Kidney (tissue), 14 donors: ENCODE data around the gene SBK2. TPM values are rescaled to one million over a fixed set of nuclear protein-coding genes. Genes with fewer than 3 reads are reported as not detected.
"Not testable (repeated sequence)": the region's sequence is repeated elsewhere in the genome, so short reads cannot be mapped to it uniquely, and the experiment has no call there.

Experiments
- DNase-seq, 5 donors: peaks; one replicate each; pipeline ENCODE4 v3.0.0-alpha.2; 2013 to 2020
- FAIRE-seq: peaks from 2 replicates; lab custom pipeline; 2012; peaks lifted over from hg19 to GRCh38; lab: Jason Lieb, UNC
- H3K27ac ChIP-seq, 2 donors: one replicate each; pipeline ENCODE4 v1.7.0; 2013; ENCODE audit warnings: low read depth in 2 of 2, low read length in 2 of 2, inconsistent platforms in 1 of 2
- H3K27me3 ChIP-seq: one replicate; pipeline ENCODE4 v1.7.1; 2013; ENCODE audit warnings: low read length, inconsistent platforms; ENCODE audit not compliant: control insufficient read depth, insufficient read depth
- H3K36me3 ChIP-seq, 3 donors: one replicate each; pipeline versions ENCODE4 v1.7.0 to v1.7.1; 2013; ENCODE audit warnings: low read length in 3 of 3, control low read depth in 1 of 3, inconsistent platforms in 1 of 3; ENCODE audit not compliant: insufficient read depth in 3 of 3, control insufficient read depth in 2 of 3
- H3K4me1 ChIP-seq, 3 donors: one replicate each; pipeline versions ENCODE4 v1.7.0 to v1.7.1; 2013; ENCODE audit warnings: low read length in 3 of 3, inconsistent platforms in 1 of 3, low read depth in 1 of 3; ENCODE audit not compliant: control insufficient read depth in 2 of 3, insufficient read depth in 2 of 3
- H3K4me3 ChIP-seq, 3 donors: one replicate each; pipeline versions ENCODE4 v1.7.0 to v1.8.1; 2013; ENCODE audit warnings: low read length in 3 of 3, control low read depth in 1 of 3, inconsistent platforms in 1 of 3
- H3K9ac ChIP-seq, 3 donors: one replicate each; pipeline versions ENCODE4 v1.7.0 to v1.7.1; 2013; ENCODE audit warnings: low read length in 3 of 3, control low read depth in 1 of 3, inconsistent platforms in 1 of 3
- H3K9me3 ChIP-seq, 3 donors: one replicate each; pipeline versions ENCODE4 v1.7.0 to v1.7.1; 2013; ENCODE audit warnings: low read length in 3 of 3, control low read depth in 1 of 3, inconsistent platforms in 1 of 3; ENCODE audit not compliant: control insufficient read depth in 2 of 3, insufficient read depth in 1 of 3
- intact Hi-C: fragments of 100-400 bp; cut with DNase I; formaldehyde crosslinking; loops from one replicate; pipeline ENCODE4 v1.11.1; 2022
- polyA plus RNA-seq: library from polyadenylated mRNA; stranded (reverse); fragments of 350-450 nt; fragmentation: Illumina TruSeq; extraction: RNeasy Lipid Tissue Mini Kit (QIAGEN cat#74804); gene quantifications from one replicate; pipeline ENCODE4 v1.2.3, GENCODE V29; 2014; ENCODE audit warnings: low read depth, low replicate concordance; ENCODE audit not compliant: insufficient read depth
- total RNA-seq: library from RNA; stranded (reverse); fragmentation: NEBNext Ultra II Directional; extraction: Animal tissue kit (Norgen Biotek cat#: 25700); gene quantifications from one replicate; pipeline ENCODE4 v1.2.1, GENCODE V29; 2021
- TF ChIP-seq, protein P1 (sequence below): IDR thresholded peaks from 3 replicates; pipeline ENCODE4 v1.5.1; 2012; ENCODE audit warnings: mild to moderate bottlenecking, moderate library complexity, borderline replicate concordance; ENCODE audit not compliant: insufficient read depth; ENCODE audit errors: extremely low read depth
- donor health status: control.
- donor health status: control.
- donor health status: control.
- donor health status: control.
- donor health status: control.
- donor health status: DM: yes; HTN: yes; CAD: no.
- donor health status: Normal renal cell carcinoma (clear cell type).

The SBK2 gene
- total and polyA plus RNA-seq, 2 donors from 2014 or later, result not detected

- Histone ChIP-seq H3K27me3 (no peaks in the 10 kb centered on the region), H3K27ac (no peak overlapping the region), H3K36me3 (no peaks in the 10 kb centered on the region), H3K9me3 (no peaks in the 10 kb centered on the region), H3K9ac (no peak overlapping the region), H3K4me3 (no peak overlapping the region), H3K4me1 (peaks cover 0 to under 1% (median 0%) of the 10 kb centered on the region in 3 donors)
- DNase-seq (no peak), FAIRE-seq (no peak)
- intact Hi-C loops, result no loop called here
- TF ChIP-seq, protein P1, sequence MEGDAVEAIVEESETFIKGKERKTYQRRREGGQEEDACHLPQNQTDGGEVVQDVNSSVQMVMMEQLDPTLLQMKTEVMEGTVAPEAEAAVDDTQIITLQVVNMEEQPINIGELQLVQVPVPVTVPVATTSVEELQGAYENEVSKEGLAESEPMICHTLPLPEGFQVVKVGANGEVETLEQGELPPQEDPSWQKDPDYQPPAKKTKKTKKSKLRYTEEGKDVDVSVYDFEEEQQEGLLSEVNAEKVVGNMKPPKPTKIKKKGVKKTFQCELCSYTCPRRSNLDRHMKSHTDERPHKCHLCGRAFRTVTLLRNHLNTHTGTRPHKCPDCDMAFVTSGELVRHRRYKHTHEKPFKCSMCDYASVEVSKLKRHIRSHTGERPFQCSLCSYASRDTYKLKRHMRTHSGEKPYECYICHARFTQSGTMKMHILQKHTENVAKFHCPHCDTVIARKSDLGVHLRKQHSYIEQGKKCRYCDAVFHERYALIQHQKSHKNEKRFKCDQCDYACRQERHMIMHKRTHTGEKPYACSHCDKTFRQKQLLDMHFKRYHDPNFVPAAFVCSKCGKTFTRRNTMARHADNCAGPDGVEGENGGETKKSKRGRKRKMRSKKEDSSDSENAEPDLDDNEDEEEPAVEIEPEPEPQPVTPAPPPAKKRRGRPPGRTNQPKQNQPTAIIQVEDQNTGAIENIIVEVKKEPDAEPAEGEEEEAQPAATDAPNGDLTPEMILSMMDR, result no peak
These were observed 38.6 kb downstream of the SBK2 start for GRCh38 chr19:55498246-55498840.

DNA sequence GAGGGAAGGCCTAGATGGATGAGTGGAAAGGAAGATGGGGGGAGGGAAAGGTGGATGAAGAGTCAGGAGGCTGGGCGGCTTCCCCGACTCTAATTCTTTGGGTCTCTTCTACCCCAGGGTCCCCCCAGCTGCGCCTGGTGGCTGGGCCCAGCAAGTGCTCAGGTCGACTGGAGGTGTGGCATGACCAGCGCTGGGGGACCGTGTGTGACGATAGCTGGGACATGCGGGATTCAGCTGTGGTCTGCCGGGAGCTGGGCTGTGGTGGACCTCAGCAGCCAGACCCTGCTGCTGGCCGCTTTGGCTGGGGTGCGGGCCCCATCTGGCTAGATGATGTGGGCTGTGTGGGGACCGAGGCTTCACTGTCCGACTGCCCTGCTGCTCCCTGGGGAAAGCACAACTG is 39.2 kb downstream of the SBK2 start:
- no peaks in the 10 kb centered on the region for H3K27me3 ChIP-seq
- no peaks in the 10 kb centered on the region for H3K9me3 ChIP-seq
- no peak overlapping the region for H3K27ac ChIP-seq
- intact Hi-C loops, result no loop called here
- H3K9ac ChIP-seq, result no peak overlapping the region
- TF ChIP-seq, protein P1, result no peak
- no peak overlapping the region for H3K4me3 ChIP-seq
- no peaks in the 10 kb centered on the region for H3K4me1 ChIP-seq
- DNase-seq (no peak), FAIRE-seq (no peak)
- H3K36me3 ChIP-seq, result no peaks in the 10 kb centered on the region

GRCh38 chr19:55496820-55497219 is 40.1 kb downstream of the SBK2 start:
- DNase-seq, H3K9ac ChIP-seq, H3K27ac ChIP-seq, intact Hi-C loops, H3K4me3 ChIP-seq, H3K36me3 ChIP-seq, H3K4me1 ChIP-seq, FAIRE-seq, H3K9me3 ChIP-seq, H3K27me3 ChIP-seq: not testable (repeated sequence)

DNA sequence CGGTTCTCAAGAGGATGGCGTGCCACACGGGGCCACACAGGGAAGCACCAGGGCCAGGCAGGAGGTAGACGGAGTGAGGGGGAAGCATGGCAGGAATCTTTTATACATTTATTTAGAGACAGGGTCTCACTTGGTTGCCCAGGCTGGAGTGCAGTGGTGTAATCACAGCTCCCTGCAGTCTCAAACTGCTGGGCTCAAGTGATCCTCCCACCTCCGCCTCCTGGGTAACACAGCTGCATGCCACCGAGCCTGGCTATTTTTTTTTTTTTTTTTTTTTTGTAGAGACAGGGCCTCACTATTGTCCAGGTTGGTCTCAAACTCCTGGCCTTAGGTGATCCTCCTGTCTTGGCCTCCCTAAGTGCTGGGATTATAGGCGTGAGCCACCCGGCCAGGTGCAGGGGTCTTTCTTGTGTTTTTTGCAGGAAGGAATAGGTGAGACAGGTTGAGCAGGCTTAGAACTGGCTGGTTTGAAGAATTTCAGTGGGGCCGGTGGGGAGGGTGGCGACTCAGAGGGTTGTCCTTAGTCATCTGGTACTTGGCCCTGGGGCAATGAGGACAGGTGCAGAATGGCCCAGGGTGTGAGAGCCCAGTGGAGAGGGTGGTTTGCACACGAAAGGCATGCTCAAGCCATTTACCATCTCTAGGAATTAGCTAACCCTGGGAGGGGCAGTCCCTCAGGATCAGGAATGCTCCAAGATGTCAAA is 41.1 kb downstream of the SBK2 start:
- no peak for FAIRE-seq
- Histone ChIP-seq H3K4me1 (no peaks in the 10 kb centered on the region), H3K27me3 (no peaks in the 10 kb centered on the region), H3K27ac (no peak overlapping the region), H3K9ac (no peak overlapping the region), H3K36me3 (no peaks in the 10 kb centered on the region), H3K9me3 (no peaks in the 10 kb centered on the region), H3K4me3 (no peak overlapping the region)
- no peak for DNase-seq
- intact Hi-C loops, result no loop called here
- TF ChIP-seq, protein P1, result no peak
